Upper lobe of left lung (tissue), 6 donors: ENCODE results near the gene ITCH. TPM values are rescaled to one million over a fixed set of nuclear protein-coding genes. Genes with fewer than 3 reads are reported as not detected.
"Not testable (repeated sequence)": the region's sequence is repeated elsewhere in the genome, so short reads cannot be mapped to it uniquely, and the experiment has no call there.

Source experiments
- ATAC-seq, 2 donors: fragments of 200-7000 bp; cut with Tn5 transposase; one replicate each; pipeline ENCODE4 v1.9.1; 2022; ENCODE audit warnings: mild to moderate bottlenecking in 2 of 2, moderate library complexity in 2 of 2; ENCODE audit not compliant: low FRiP score in 2 of 2
- DNase-seq, 2 donors: peaks; one replicate each; pipeline ENCODE4 v3.0.0-alpha.2; 2019 to 2020
- H3K27ac ChIP-seq, 4 donors: fragments of 200-600 bp; sonication (generic); one replicate each; pipeline ENCODE4 v1.5.1; 2016 to 2019
- H3K27me3 ChIP-seq, 4 donors: fragments of 200-600 bp; sonication (generic); one replicate each; pipeline ENCODE4 v1.5.1; 2017 to 2019
- H3K36me3 ChIP-seq, 4 donors: fragments of 200-600 bp; sonication (generic); one replicate each; pipeline ENCODE4 v1.5.1; 2016 to 2019
- H3K4me1 ChIP-seq, 4 donors: fragments of 200-600 bp; sonication (generic); one replicate each; pipeline ENCODE4 v1.5.1; 2018 to 2019
- H3K4me3 ChIP-seq, 4 donors: fragments of 200-600 bp; sonication (generic); one replicate each; pipeline ENCODE4 v1.5.1; 2017 to 2019; ENCODE audit warnings: mild to moderate bottlenecking in 2 of 4, moderate library complexity in 1 of 4
- H3K9me3 ChIP-seq, 4 donors: fragments of 200-600 bp; sonication (generic); one replicate each; pipeline ENCODE4 v1.5.1; 2018 to 2019
- CTCF ChIP-seq, 6 experiments: fragments of 450-650 bp in 4 of 6; fragments of 200-600 bp in 2 of 6; sonication (generic) in 2 of 6; IDR thresholded peaks; one replicate each; pipeline ENCODE4 v1.5.1; 2016 to 2019; ENCODE audit warnings: antibody characterized with exemption in 6 of 6
- EP300 ChIP-seq, 4 donors: sonication (generic); formaldehyde crosslinking; IDR thresholded peaks; one replicate each; pipeline ENCODE4 v1.5.1; 2017; ENCODE audit warnings: antibody characterized with exemption in 4 of 4, control low read depth in 2 of 4
- POLR2A ChIP-seq, 4 donors: fragments of 450-650 bp; IDR thresholded peaks; one replicate each; pipeline ENCODE4 v1.5.1; 2016 to 2017; ENCODE audit warnings: antibody characterized with exemption in 4 of 4, mild to moderate bottlenecking in 2 of 4
- POLR2AphosphoS5 ChIP-seq, 2 donors: sonication (generic); formaldehyde crosslinking; IDR thresholded peaks; one replicate each; pipeline ENCODE4 v1.5.1; 2017; ENCODE audit warnings: antibody characterized with exemption in 2 of 2
- WGBS, 2 donors: methylation state at CpG; one replicate each; pipeline ENCODE4 v1.1.5; 2017 to 2018; 5-methylcytosine and 5-hydroxymethylcytosine counted together
- total RNA-seq, 6 donors: library from RNA; depleted of rRNA in 4 of 6; stranded (reverse); fragments of >200 nt in 4 of 6; gene quantifications; one replicate each; pipeline versions ENCODE4 v1.1.0 to v1.2.1, GENCODE V29; 2016 to 2021
- donor health status: DM: no; HTN: no; CAD: no; lungs with moderate emphysema.
- donor health status: DM: no; HTN: yes; CAD: no; lungs with severe emphysema.

Gene ITCH
- total RNA-seq, 6 donors from 2014 or later, result 26.6 to 57.2 (median 45.5) TPM

DNA sequence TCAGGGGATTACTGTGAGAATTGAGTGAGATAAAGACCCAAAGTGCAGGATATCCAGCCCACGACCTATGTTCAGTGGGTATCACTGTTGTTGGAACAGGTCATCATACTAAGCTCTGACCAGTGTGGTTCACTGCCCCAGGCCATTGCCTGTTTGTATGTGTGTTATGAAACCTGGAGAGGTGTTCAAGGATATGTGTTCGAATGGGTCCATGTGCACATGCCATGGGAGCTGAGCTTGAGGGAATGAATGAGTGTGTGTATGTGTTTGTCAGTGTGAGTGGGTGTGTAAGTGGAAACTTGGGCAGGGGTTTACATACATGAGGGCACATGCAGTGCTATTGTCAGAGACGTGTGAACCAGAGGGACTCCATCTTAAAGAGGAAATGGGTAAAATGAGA, 42.2 kb upstream of the ITCH start:
- Histone ChIP-seq H3K4me3 (no peak overlapping the region), H3K9me3 (no peaks in the 10 kb centered on the region), H3K4me1 (no peaks in the 10 kb centered on the region), H3K27ac (no peak overlapping the region), H3K36me3 (no peaks in the 10 kb centered on the region), H3K27me3 (no peaks in the 10 kb centered on the region)
- TF ChIP-seq CTCF (IDR thresholded peaks at IDR 0.05), result no peak
- TF ChIP-seq EP300 (IDR thresholded peaks at IDR 0.05), result no peak
- no peak for TF ChIP-seq POLR2AphosphoS5 (IDR thresholded peaks at IDR 0.05)
- TF ChIP-seq POLR2A (IDR thresholded peaks at IDR 0.05), result no peak
- ATAC-seq, result peak in 1 of 2 donors; percentile 58
- DNase-seq, result no peak
- 72 to 75% methylated on average over 3 of the region's 3 CpGs for WGBS, 2 donors

DNA sequence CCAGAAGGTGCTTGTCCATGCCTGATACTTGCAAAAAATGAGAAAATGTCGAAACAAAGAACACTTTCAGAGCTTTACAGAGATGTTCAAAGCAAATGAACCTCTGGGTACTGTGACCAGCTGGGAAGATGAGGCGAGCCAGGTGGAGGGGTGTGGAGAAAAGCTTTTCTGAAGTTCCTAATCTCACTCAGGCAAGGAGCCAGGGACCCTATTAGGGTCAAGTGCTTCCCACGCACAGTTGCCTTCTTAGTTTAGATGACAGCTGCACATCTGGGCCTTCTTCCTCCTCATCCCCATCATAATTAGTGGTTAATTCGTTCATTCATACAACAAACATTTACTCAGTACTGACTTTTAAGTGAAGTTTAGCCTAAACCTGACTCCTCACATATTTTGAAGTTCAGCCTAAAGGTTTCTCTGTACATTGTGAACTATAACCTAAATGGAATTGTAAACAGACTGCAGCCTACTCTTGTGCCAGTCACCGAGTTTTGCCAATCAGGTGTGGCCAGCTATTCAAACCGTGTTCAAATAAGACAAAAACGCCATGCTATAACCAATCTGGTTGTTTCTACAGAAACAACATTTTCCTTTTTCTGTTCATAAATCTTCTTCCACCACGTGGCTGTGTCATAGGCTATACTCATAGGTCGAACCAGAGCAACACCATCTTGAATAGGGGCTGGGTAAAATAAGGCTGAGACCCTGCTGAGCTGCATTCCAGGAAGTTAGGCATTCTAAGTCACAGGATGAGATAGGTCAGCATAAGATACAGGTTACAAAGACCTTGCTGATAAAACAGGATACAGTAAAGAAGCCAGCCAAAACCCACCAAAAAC, 40.6 kb upstream of the ITCH start:
- H3K27ac ChIP-seq, result no peak overlapping the region
- no peaks in the 10 kb centered on the region for H3K27me3 ChIP-seq
- H3K4me3 ChIP-seq, result no peak overlapping the region
- ATAC-seq, result no peak
- WGBS, 2 donors, result 64 to 65% methylated on average over 9 of the region's 9 CpGs
- DNase-seq, result no peak
- no peak for TF ChIP-seq CTCF (IDR thresholded peaks at IDR 0.05)
- no peak for TF ChIP-seq EP300 (IDR thresholded peaks at IDR 0.05)
- no peak for TF ChIP-seq POLR2AphosphoS5 (IDR thresholded peaks at IDR 0.05)
- TF ChIP-seq POLR2A (IDR thresholded peaks at IDR 0.05), result no peak
- no peaks in the 10 kb centered on the region for H3K9me3 ChIP-seq
- no peaks in the 10 kb centered on the region for H3K4me1 ChIP-seq
- H3K36me3 ChIP-seq, result no peaks in the 10 kb centered on the region

GRCh38 chr20:34324541-34324940, 38.5 kb upstream of the ITCH start:
- ATAC-seq (no peak), DNase-seq (no peak)
- no peaks in the 10 kb centered on the region for H3K4me1 ChIP-seq
- TF ChIP-seq EP300 (IDR thresholded peaks at IDR 0.05) (no peak), POLR2AphosphoS5 (IDR thresholded peaks at IDR 0.05) (no peak), POLR2A (IDR thresholded peaks at IDR 0.05) (no peak), CTCF (IDR thresholded peaks at IDR 0.05) (no peak)
- no peaks in the 10 kb centered on the region for H3K27me3 ChIP-seq
- H3K4me3 ChIP-seq, result no peak overlapping the region
- H3K9me3 ChIP-seq, result no peaks in the 10 kb centered on the region
- WGBS, 2 donors, result 32 to 36% methylated on average over 2 of the region's 2 CpGs
- H3K36me3 ChIP-seq, result no peaks in the 10 kb centered on the region
- H3K27ac ChIP-seq, result no peak overlapping the region

GRCh38 chr20:34328207-34328606, 34.9 kb upstream of the ITCH start:
- H3K9me3 ChIP-seq, H3K36me3 ChIP-seq, ATAC-seq, H3K27me3 ChIP-seq, H3K27ac ChIP-seq, DNase-seq, H3K4me1 ChIP-seq, H3K4me3 ChIP-seq: not testable (repeated sequence)
- WGBS, 2 donors, result 95% methylated on average over 4 of the region's 4 CpGs

DNA sequence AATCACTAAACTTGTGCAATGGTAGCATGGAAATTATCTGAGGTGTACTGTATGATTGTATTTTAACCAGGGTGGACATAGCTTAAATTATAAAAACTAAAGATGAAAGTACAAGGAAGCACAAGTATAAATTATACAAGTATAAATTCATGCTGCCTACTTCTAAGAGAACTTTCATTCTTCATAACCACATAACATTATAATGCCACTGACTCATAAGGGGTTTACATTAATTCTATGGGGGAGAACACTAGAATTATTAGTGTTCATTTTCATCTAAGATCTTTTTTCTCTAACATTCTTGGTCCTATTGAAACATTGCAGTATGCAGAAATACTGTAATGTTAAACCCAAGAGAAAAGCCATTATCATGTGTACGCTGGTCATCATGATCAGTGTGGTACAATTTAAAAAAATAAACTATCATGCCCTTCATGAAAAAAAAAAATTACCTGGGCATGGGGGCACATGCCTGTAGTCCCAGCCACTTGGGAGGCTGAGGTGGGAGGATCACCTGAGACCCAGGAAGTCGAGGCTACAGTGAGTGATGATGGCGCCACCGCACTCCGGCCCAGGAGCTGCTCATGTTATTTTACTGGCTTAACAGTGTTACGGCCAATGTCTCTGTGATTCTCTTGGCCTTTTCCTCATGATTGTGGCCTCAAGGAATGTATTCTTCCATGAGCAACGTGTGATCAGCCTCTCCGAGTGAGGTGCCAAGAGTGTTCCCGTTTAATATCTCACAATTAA, 34.0 kb upstream of the ITCH start:
- no peak for ATAC-seq
- Histone ChIP-seq H3K9me3 (no peaks in the 10 kb centered on the region), H3K4me1 (no peaks in the 10 kb centered on the region), H3K4me3 (no peak overlapping the region), H3K27me3 (no peaks in the 10 kb centered on the region), H3K36me3 (no peaks in the 10 kb centered on the region), H3K27ac (no peak overlapping the region)
- 90% methylated on average over 9 of the region's 9 CpGs for WGBS, 2 donors
- no peak for DNase-seq
- TF ChIP-seq POLR2AphosphoS5 (IDR thresholded peaks at IDR 0.05) (no peak), POLR2A (IDR thresholded peaks at IDR 0.05) (no peak), EP300 (IDR thresholded peaks at IDR 0.05) (no peak), CTCF (IDR thresholded peaks at IDR 0.05) (no peak)

GRCh38 chr20:34330861-34331544, 32.1 kb upstream of the ITCH start:
- H3K27ac ChIP-seq, H3K9me3 ChIP-seq, ATAC-seq, H3K36me3 ChIP-seq, H3K4me1 ChIP-seq, H3K27me3 ChIP-seq, H3K4me3 ChIP-seq, DNase-seq: not testable (repeated sequence)
- WGBS, 2 donors, result 88 to 89% methylated on average over 15 of the region's 15 CpGs
